HepG2 (cell line): ENCODE results near the gene POLQ. TPM values are rescaled to one million over a fixed set of nuclear protein-coding genes. Genes with fewer than 3 reads are reported as not detected.

Experiments
- ATAC-seq: fragments of 200-7000 bp; cut with Tn5 transposase; 3 replicates; pipeline ENCODE4 v1.9.1; 2020; ENCODE audit warnings: mild to moderate bottlenecking, moderate library complexity
- BruUV-seq: library from RNA; stranded (reverse); fragments of 400-500 nt; replicated peaks from 2 replicates; lab custom pipeline; 2021; lab: Mats Ljungman, UMichigan
- CTCF ChIA-PET: fragments of 300-600 bp; formaldehyde crosslinking; extraction: SDS; loops from one replicate; lab custom pipeline; 2021; ENCODE audit warnings: low total read pairs, inconsistent platforms, low intra/inter-chr PET ratio; lab: Yijun Ruan, JAX
- POLR2A ChIA-PET: fragments of 350-600 bp; sonication (Branson Sonifier 250); formaldehyde crosslinking; loops from one replicate; lab custom pipeline; 2020; ENCODE audit warnings: antibody characterized with exemption, inconsistent platforms; lab: Yijun Ruan, JAX
- DNase-seq: peaks from one replicate; pipeline ENCODE4 v3.0.0-alpha.2; 2015; ENCODE audit warnings: low spot score
- FAIRE-seq: peaks from 3 replicates; lab custom pipeline; 2011; peaks lifted over from hg19 to GRCh38; lab: Jason Lieb, UNC
- H2AFZ ChIP-seq: one replicate; pipeline ENCODE4 v1.6.1; 2011; ENCODE audit warnings: low read length, inconsistent platforms
- H3K27ac ChIP-seq: fragments of 300-600 bp; 3 replicates; pipeline ENCODE4 v1.8.0; 2011; ENCODE audit warnings: mixed run types, mild to moderate bottlenecking, mixed read lengths, low read length, inconsistent platforms; ENCODE audit not compliant: insufficient read depth; ENCODE audit errors: extremely low read length
- H3K27me3 ChIP-seq, 2 experiments: fragments of 200-600 bp in 1 of 2; 2 replicates in 1 of 2; 3 replicates in 1 of 2; pipeline versions ENCODE4 v1.6.0 to v1.8.0; 2011; ENCODE audit warnings: low read length in 2 of 2, mild to moderate bottlenecking in 2 of 2, moderate library complexity in 2 of 2, inconsistent platforms in 1 of 2; ENCODE audit not compliant: insufficient read depth in 2 of 2, control insufficient read depth in 1 of 2
- H3K36me3 ChIP-seq, 2 experiments: fragments of 200-600 bp in 1 of 2; replicated peaks in 1 of 2; 2 replicates in 1 of 2; 3 replicates in 1 of 2; pipeline versions ENCODE4 v1.5.1 to v1.8.0; 2011; ENCODE audit warnings: low read length in 2 of 2, inconsistent platforms in 1 of 2; ENCODE audit not compliant: insufficient read depth in 2 of 2, control insufficient read depth in 1 of 2
- H3K4me1 ChIP-seq: 2 replicates; pipeline ENCODE4 v1.5.1; 2012; ENCODE audit warnings: low read length, inconsistent platforms; ENCODE audit not compliant: insufficient read depth
- H3K4me2 ChIP-seq: 2 replicates; pipeline ENCODE4 v1.6.0; 2011; ENCODE audit warnings: low read depth, low read length, inconsistent platforms
- H3K4me3 ChIP-seq, 3 experiments: fragments of 200-600 bp in 1 of 3; sonication (generic), shearing (Covaris generic) in 1 of 3; replicated peaks in 1 of 3; 2 replicates each; pipeline ENCODE4 v1.5.1; 2011 to 2016; ENCODE audit warnings: low read length in 3 of 3, inconsistent platforms in 2 of 3, low read depth in 2 of 3, mild to moderate bottlenecking in 2 of 3, control low read depth in 1 of 3, mixed read lengths in 1 of 3; ENCODE audit not compliant: insufficient read depth in 1 of 3
- H3K79me2 ChIP-seq: one replicate; pipeline ENCODE4 v1.6.1; 2011; ENCODE audit warnings: low read length, inconsistent platforms; ENCODE audit not compliant: insufficient read depth
- H3K9ac ChIP-seq: 2 replicates; pipeline ENCODE4 v1.6.0; 2011; ENCODE audit warnings: mild to moderate bottlenecking, low read depth, low read length, inconsistent platforms; ENCODE audit not compliant: insufficient read depth
- H3K9me3 ChIP-seq: 2 replicates; pipeline ENCODE4 v1.5.1; 2012; ENCODE audit warnings: mild to moderate bottlenecking, low read length
- H4K20me1 ChIP-seq: 2 replicates; pipeline ENCODE4 v1.6.0; 2011; ENCODE audit warnings: inconsistent platforms, mild to moderate bottlenecking, low read length, moderate library complexity; ENCODE audit not compliant: insufficient read depth
- DDIT3 ChIP-seq: sonication (generic); formaldehyde crosslinking; IDR thresholded peaks from 2 replicates; pipeline ENCODE4 v1.4.0; 2020; ENCODE audit warnings: mild to moderate bottlenecking, missing genetic modification reagents
- HNRNPLL ChIP-seq: fragments of 200-400 bp; formaldehyde crosslinking; IDR thresholded peaks from 2 replicates; pipeline ENCODE4 v1.6.1; 2017; ENCODE audit warnings: mild to moderate bottlenecking, low read depth, low read length; ENCODE audit not compliant: poor library complexity, severe bottlenecking
- MBD4 ChIP-seq: IDR thresholded peaks from 2 replicates; pipeline ENCODE4 v1.6.1; 2012; ENCODE audit warnings: low read length, inconsistent platforms, borderline replicate concordance
- NBN ChIP-seq: fragments of 450-650 bp; conservative IDR thresholded peaks from 2 replicates; pipeline ENCODE4 v1.6.1; 2017
- PHF5A ChIP-seq: IDR thresholded peaks from one replicate; pipeline ENCODE4 v1.6.1; 2018; ENCODE audit warnings: low read depth, missing genetic modification reagents; ENCODE audit not compliant: unreplicated experiment
- THAP8 ChIP-seq: sonication (generic); formaldehyde crosslinking; IDR thresholded peaks from 2 replicates; pipeline ENCODE4 v1.5.1; 2020; ENCODE audit warnings: missing genetic modification reagents, mild to moderate bottlenecking, borderline replicate concordance
- ZNF124 ChIP-seq: sonication (generic); formaldehyde crosslinking; IDR thresholded peaks from 2 replicates; pipeline ENCODE4 v1.4.0; 2020; ENCODE audit warnings: missing genetic modification reagents
- ZNF781 ChIP-seq: sonication (generic); formaldehyde crosslinking; IDR thresholded peaks from 2 replicates; pipeline ENCODE4 v1.5.1; 2020; ENCODE audit warnings: borderline replicate concordance, mild to moderate bottlenecking, missing genetic modification reagents; ENCODE audit errors: not compliant biosample characterization
- ZNF839 ChIP-seq: sonication (generic); formaldehyde crosslinking; IDR thresholded peaks from 2 replicates; pipeline ENCODE4 v1.4.0; 2020; ENCODE audit warnings: missing genetic modification reagents, mild to moderate bottlenecking, borderline replicate concordance
- in situ Hi-C: cut with HindIII; loops from 2 replicates; pipeline ENCODE4 v1.10.0; 2017; ENCODE audit warnings: low pct_unique_long_range_greater_than_20kb; ENCODE audit not compliant: extremely low pct_ligation_motif_present
- intact Hi-C: fragments of 100-400 bp; cut with micrococcal nuclease; formaldehyde crosslinking; loops from one replicate; pipeline ENCODE4 v1.10.0; 2022; ENCODE audit not compliant: unreplicated experiment
- polyA plus RNA-seq, 8 experiments: library from polyadenylated mRNA; depleted of rRNA in 3 of 8; stranded (reverse) in 7 of 8; unstranded in 1 of 8; fragments of >200 nt; fragmentation: Illumina TruSeq in 4 of 8; extraction: Trizol in 4 of 8; gene quantifications; 2 replicates each; pipeline versions ENCODE4 v1.2.1 to v1.2.3, GENCODE V29; 2011 to 2016; ENCODE audit warnings: low read depth in 4 of 8, missing spikeins in 1 of 8, mixed read lengths in 1 of 8; ENCODE audit not compliant: insufficient read depth in 1 of 8
- total RNA-seq, 5 experiments: library from RNA; depleted of rRNA; stranded (reverse); fragments of >200 nt; fragmentation: Illumina TruSeq; extraction: Trizol; gene quantifications; 2 replicates each; pipeline ENCODE4 v1.2.3, GENCODE V29; 2016; ENCODE audit warnings: low read depth in 1 of 5
- TF ChIP-seq, protein P1 (sequence below): IDR thresholded peaks from 2 replicates; pipeline ENCODE4 v1.6.1; 2016

The POLQ gene
- total and polyA plus RNA-seq, 2 of the 13 experiments (the other 11 are each of a cell fraction or from before 2014, with no cell fraction given), result 2.5 to 18.6 TPM

DNA sequence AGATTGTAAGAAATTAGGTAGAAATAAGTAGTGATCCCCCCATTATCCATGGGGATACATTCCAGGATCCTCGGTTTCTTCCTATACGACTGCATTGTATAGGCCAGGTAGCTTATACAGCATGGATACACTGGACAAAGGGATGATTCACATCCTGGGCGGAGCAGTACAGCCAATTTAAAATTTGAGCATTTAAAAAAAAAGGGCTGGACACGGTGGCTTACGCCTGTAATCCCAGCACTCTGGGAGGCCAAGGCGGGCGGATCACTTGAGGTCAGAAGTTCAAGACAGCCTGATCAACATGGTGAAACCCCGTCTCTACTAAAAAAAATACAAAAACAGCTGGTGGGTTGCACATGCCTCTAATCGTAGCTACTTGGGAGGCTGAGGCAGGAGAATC lies 21.0 kb upstream of the POLQ start (continued):
- TF ChIP-seq, protein P1, sequence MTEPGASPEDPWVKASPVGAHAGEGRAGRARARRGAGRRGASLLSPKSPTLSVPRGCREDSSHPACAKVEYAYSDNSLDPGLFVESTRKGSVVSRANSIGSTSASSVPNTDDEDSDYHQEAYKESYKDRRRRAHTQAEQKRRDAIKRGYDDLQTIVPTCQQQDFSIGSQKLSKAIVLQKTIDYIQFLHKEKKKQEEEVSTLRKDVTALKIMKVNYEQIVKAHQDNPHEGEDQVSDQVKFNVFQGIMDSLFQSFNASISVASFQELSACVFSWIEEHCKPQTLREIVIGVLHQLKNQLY (CRISPR knock-in tag), result no peak
- no peak for TF ChIP-seq DDIT3
- TF ChIP-seq MBD4, result no peak
- TF ChIP-seq NBN, result no peak
- no peak for TF ChIP-seq ZNF839
- no peak for TF ChIP-seq ZNF124 (CRISPR knock-in tag)
- no peak for TF ChIP-seq ZNF781

- no TSS peak for BruUV-seq
- FAIRE-seq, result no peak
- CTCF ChIA-PET, result no interaction called here
Measured at GRCh38 chr3:121562148-121562547, 16.4 kb upstream of the POLQ start.

More at GRCh38 chr3:121562148-121562547, 16.4 kb upstream of the POLQ start:
- intact Hi-C loops (no loop called here), in situ Hi-C loops (loop anchor here (25.0 kb wide), 1 partner anchor 1125 kb away; the partner anchor contains the start of gene PARP14)
- Histone ChIP-seq H3K9me3 (no peaks in the 10 kb centered on the region), H3K36me3 (no peaks in the 10 kb centered on the region), H3K4me1 (no peaks in the 10 kb centered on the region; the same call in 1 of the 2 replicates), H3K4me2 (no peak overlapping the region), H4K20me1 (no peaks in the 10 kb centered on the region), H3K27me3 (no peaks in the 10 kb centered on the region), H3K4me3 (no peak overlapping the region), H3K9ac (no peak overlapping the region), H2AFZ (no peak overlapping the region), H3K27ac (no peak overlapping the region), H3K79me2 (no peaks in the 10 kb centered on the region)
- TF ChIP-seq THAP8 (CRISPR knock-in tag), result no peak
- no peak for TF ChIP-seq HNRNPLL
- no peak for TF ChIP-seq PHF5A (CRISPR knock-in tag)
- ATAC-seq, result no peak; the same call in 1 of the 3 replicates
- DNase-seq, result no peak
- POLR2A ChIA-PET, result no interaction called here
